Measurements from ENCODE around the gene PPP2R2B.

PPP2R2B gene

DNA sequence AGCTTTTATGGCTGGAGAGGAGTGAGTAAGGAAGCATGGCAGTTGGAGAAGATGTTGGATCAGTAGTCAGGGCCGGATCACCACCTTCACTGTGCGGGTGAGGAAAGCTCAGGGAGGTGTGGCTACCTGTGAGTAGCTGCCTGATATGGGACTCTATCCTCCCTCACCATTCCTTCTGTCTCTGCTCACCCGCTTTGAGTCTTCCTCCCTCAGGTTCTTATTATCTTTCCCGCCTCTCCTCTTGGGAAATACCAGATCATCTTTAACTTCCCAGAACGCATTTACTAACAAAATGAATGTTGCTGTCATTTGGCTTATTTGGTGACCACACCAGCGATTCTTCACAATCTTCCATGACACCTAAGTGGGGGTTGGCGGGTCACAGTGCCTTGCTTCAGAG is 221.9 kb downstream of the PPP2R2B start:
- DNase-seq (ENCODE audit: low spot score): no peak
- no peak overlapping the region for H3K4me3 ChIP-seq
- no peak overlapping the region for H3K27ac ChIP-seq
- TF ChIP-seq, protein P1, sequence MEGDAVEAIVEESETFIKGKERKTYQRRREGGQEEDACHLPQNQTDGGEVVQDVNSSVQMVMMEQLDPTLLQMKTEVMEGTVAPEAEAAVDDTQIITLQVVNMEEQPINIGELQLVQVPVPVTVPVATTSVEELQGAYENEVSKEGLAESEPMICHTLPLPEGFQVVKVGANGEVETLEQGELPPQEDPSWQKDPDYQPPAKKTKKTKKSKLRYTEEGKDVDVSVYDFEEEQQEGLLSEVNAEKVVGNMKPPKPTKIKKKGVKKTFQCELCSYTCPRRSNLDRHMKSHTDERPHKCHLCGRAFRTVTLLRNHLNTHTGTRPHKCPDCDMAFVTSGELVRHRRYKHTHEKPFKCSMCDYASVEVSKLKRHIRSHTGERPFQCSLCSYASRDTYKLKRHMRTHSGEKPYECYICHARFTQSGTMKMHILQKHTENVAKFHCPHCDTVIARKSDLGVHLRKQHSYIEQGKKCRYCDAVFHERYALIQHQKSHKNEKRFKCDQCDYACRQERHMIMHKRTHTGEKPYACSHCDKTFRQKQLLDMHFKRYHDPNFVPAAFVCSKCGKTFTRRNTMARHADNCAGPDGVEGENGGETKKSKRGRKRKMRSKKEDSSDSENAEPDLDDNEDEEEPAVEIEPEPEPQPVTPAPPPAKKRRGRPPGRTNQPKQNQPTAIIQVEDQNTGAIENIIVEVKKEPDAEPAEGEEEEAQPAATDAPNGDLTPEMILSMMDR (IDR thresholded peaks at IDR 0.05): no peak

DNA sequence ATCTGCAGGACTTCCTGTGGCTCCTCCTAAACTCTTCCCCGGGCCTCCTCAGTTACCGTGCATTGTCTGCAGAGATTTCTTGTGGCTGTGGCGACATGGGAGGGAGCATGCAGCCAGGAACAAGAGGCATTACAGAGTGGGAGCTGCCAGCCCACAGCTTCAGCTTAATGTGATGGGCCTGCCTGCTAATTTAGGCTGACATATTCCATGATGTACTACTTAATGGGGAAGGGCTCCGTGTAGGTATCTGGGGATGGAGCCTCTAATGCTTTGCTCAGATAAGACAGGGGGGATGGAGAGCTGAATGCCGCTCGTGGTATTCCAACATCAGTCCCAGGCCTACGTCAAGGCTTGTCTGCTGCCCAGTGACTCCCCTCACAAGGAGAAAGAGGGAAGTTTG is 225.0 kb downstream of the PPP2R2B start:
- DNase-seq (ENCODE audit: low spot score): no peak
- no peak overlapping the region for H3K27ac ChIP-seq
- TF ChIP-seq, protein P1 (IDR thresholded peaks at IDR 0.05): no peak
- no peak overlapping the region for H3K4me3 ChIP-seq

DNA sequence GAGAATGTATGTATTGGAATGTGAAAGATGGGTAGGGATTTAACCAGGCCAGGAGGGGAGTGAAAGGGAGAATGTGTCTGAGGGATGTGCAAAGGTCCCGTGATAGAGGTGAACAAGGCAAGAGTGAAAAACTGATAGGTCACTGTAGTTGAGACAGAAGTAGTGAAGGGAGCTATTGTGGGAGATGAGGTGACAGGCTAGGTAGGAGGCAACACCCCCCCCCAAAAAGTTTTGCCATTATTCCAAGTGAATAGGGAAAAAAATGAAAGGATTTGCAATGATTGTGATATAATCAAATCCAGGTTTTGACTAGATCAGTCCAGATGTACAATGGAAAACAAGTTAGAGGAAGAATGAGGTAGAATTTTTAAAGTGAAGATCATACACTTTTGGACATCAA is 226.0 kb downstream of the PPP2R2B start:
- TF ChIP-seq, protein P1 (IDR thresholded peaks at IDR 0.05): no peak
- no peak for DNase-seq (ENCODE audit: low spot score)
- no peak overlapping the region for H3K4me3 ChIP-seq
- no peak overlapping the region for H3K27ac ChIP-seq

DNA sequence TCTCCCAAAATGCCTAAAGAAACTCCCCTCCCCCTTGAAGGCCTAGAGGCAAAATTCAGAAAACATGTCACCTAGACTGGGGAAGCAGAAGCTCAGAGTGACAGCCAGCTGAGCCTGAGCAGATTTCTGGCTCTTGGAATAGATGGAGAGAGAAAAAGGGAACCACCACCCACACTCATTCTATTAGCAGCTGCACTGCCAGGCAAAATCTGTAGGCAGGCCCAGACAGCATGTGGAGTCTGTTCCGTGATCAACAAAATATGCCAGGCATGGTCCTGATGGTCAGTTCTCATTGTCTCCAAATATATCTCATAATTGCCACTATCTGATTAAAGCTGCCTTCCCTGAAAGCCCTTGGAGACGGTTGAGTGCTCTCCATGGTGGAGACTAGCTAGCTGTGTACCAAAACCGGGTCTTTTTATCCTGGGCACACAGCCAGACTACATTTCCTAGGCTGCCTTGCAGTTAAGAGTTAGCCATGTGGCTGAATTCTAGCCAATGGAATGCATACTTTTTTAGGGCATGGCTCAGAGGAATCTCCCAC is 230.8 kb downstream of the PPP2R2B start:
- H3K27ac ChIP-seq: no peak overlapping the region
- TF ChIP-seq, protein P1 (IDR thresholded peaks at IDR 0.05): no peak
- no peak for DNase-seq (ENCODE audit: low spot score)
- no peak overlapping the region for H3K4me3 ChIP-seq

DNA sequence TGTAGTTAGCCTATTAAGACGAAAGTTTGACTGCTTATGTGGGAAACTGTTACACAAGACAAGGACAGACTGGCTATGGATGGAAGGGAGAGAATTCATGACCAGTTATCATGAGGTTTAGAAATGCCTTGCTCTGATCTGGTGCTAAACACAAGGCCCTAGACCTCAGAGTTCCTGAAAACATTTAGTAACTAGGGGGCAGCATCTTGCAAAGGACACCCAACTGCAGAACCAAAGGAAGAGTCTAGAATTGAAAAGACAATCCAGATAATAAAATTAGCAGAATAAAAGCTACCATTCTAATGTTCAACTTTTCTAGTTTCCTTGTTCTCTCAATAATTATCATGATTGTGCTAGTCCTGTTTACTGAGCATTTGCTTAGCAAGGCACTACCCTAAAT is 232.1 kb downstream of the PPP2R2B start:
- TF ChIP-seq, protein P1 (IDR thresholded peaks at IDR 0.05): no peak
- Histone ChIP-seq H3K27ac (no peak overlapping the region), H3K4me3 (no peak overlapping the region)
- no peak for DNase-seq (ENCODE audit: low spot score)

DNA sequence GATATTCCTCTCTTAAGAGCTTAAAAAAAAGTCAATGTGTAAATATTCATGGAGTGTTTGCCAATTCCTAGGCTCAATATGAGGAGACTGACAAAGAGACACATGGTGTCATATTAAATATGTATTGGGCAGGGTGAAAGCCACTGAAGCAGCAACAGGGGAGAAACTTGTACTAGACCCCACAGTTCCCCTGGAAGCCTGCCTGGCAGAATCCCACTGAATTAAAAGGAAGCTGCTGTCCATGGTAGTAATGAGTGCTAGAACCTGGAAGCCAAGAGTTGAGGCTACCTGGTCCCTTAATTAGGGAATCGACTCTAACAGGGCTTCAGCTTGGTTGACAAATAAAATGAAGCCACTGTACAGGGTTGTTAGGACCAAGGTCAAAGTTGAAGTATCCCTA is 233.2 kb downstream of the PPP2R2B start:
- TF ChIP-seq, protein P1 (IDR thresholded peaks at IDR 0.05): no peak
- no peak for DNase-seq (ENCODE audit: low spot score)
- H3K27ac ChIP-seq: no peak overlapping the region
- H3K4me3 ChIP-seq: no peak overlapping the region

DNA sequence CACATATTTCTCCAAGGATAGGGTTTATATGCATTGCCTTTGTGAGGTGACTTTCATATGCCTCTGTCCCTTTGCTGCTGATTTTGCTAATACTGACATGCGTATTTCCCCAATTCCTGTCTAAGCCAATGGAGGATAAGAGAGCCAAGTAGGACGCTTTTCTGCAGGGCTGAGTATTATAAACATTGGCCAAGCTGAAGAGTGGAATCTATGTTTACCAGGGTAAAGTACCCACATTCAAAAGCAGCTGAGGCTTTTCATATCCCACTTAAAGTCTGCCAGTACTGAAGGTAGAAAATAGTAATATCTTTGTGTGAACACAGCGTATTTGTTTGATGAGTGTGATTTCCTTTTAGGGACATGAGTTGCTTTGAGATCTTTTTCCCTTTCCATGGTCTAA is 233.7 kb downstream of the PPP2R2B start:
- H3K27ac ChIP-seq: no peak overlapping the region
- no peak for DNase-seq (ENCODE audit: low spot score)
- TF ChIP-seq, protein P1 (IDR thresholded peaks at IDR 0.05): no peak
- no peak overlapping the region for H3K4me3 ChIP-seq
